Ishikawa (cell line): Measurements from ENCODE around the gene TMOD1.

Experiments used
- CEBPB ChIP-seq: IDR thresholded peaks from 2 replicates; pipeline ENCODE4 v1.6.1; 2012
- CREB1 ChIP-seq: IDR thresholded peaks from 2 replicates; pipeline ENCODE4 v1.6.1; 2012; ENCODE audit warnings: low read depth
- EGR1 ChIP-seq: IDR thresholded peaks from 2 replicates; pipeline ENCODE4 v1.6.1; 2012
- EP300 ChIP-seq: IDR thresholded peaks from 2 replicates; pipeline ENCODE4 v1.6.1; 2012; ENCODE audit warnings: borderline replicate concordance
- FOXM1 ChIP-seq: IDR thresholded peaks from 2 replicates; pipeline ENCODE4 v1.6.1; 2012; ENCODE audit warnings: low read depth, borderline replicate concordance
- MAX ChIP-seq: IDR thresholded peaks from 2 replicates; pipeline ENCODE4 v1.6.1; 2012
- NFIC ChIP-seq: IDR thresholded peaks from 2 replicates; pipeline ENCODE4 v1.6.1; 2012
- RAD21 ChIP-seq: IDR thresholded peaks from 2 replicates; pipeline ENCODE4 v1.6.1; 2012; ENCODE audit warnings: low read depth
- REST ChIP-seq: IDR thresholded peaks from 2 replicates; pipeline ENCODE4 v1.6.1; 2012; ENCODE audit warnings: low read depth, mild to moderate bottlenecking
- TAF1 ChIP-seq: IDR thresholded peaks from 2 replicates; pipeline ENCODE4 v1.6.1; 2012; ENCODE audit warnings: low read depth, mild to moderate bottlenecking
- TCF12 ChIP-seq: IDR thresholded peaks from 2 replicates; pipeline ENCODE4 v1.6.1; 2012; ENCODE audit warnings: low read depth
- TEAD4 ChIP-seq: IDR thresholded peaks from 2 replicates; pipeline ENCODE4 v1.6.1; 2012
- USF1 ChIP-seq: IDR thresholded peaks from 2 replicates; pipeline ENCODE4 v1.6.1; 2012
- YY1 ChIP-seq: IDR thresholded peaks from 2 replicates; pipeline ENCODE4 v1.6.1; 2012; ENCODE audit warnings: low read depth
- ZBTB7A ChIP-seq: IDR thresholded peaks from 2 replicates; pipeline ENCODE4 v1.6.1; 2012; ENCODE audit warnings: low read depth

Gene TMOD1

GRCh38 chr9:97578846-97579245 is 77.4 kb downstream of the TMOD1 start:
- no peak for TF ChIP-seq RAD21
- TF ChIP-seq TEAD4 = no peak
- no peak for TF ChIP-seq CEBPB
- no peak for TF ChIP-seq FOXM1
- no peak for TF ChIP-seq USF1
- TF ChIP-seq TCF12 = no peak
- TF ChIP-seq ZBTB7A = no peak
- TF ChIP-seq REST = no peak
- TF ChIP-seq MAX = no peak
- no peak for TF ChIP-seq EGR1
- no peak for TF ChIP-seq TAF1
- TF ChIP-seq EP300 = no peak
- no peak for TF ChIP-seq NFIC
- TF ChIP-seq YY1 = no peak
- TF ChIP-seq CREB1 = no peak

- no peak for TF ChIP-seq REST
- no peak for TF ChIP-seq FOXM1
- no peak for TF ChIP-seq ZBTB7A
- no peak for TF ChIP-seq TEAD4
- no peak for TF ChIP-seq USF1
- TF ChIP-seq NFIC = no peak
- TF ChIP-seq CEBPB = no peak
- TF ChIP-seq YY1 = no peak
- no peak for TF ChIP-seq CREB1
- TF ChIP-seq EP300 = no peak
- TF ChIP-seq TCF12 = no peak
- TF ChIP-seq MAX = no peak
- TF ChIP-seq EGR1 = no peak
- no peak for TF ChIP-seq TAF1
- TF ChIP-seq RAD21 = no peak
Measured at GRCh38 chr9:97579914-97580313, 78.4 kb downstream of the TMOD1 start.

GRCh38 chr9:97591535-97591934 is 90.1 kb downstream of the TMOD1 start:
- TF ChIP-seq YY1 (no peak), TAF1 (no peak), ZBTB7A (no peak), CREB1 (no peak)

GRCh38 chr9:97592126-97592525 is 90.7 kb downstream of the TMOD1 start:
- TF ChIP-seq TAF1 (no peak), EGR1 (no peak), FOXM1 (no peak), CEBPB (no peak), MAX (no peak), EP300 (no peak), CREB1 (no peak), ZBTB7A (no peak), TEAD4 (no peak), USF1 (no peak), YY1 (no peak), NFIC (no peak), RAD21 (no peak), TCF12 (no peak), REST (no peak)
